Panc1 (cell line): ENCODE measurements around the gene ZNF862. TPM values are rescaled to one million over a fixed set of nuclear protein-coding genes. Genes with fewer than 3 reads are reported as not detected.
"Not testable (repeated sequence)": the region's sequence is repeated elsewhere in the genome, so short reads cannot be mapped to it uniquely, and the experiment has no call there.

ENCODE experiments used
- ATAC-seq: fragments of 200-7000 bp; cut with Tn5 transposase; 2 replicates; pipeline ENCODE4 v1.9.1; 2020; ENCODE audit warnings: mild to moderate bottlenecking, moderate library complexity
- BruUV-seq: library from RNA; stranded (reverse); fragments of 400-500 nt; replicated peaks from 2 replicates; lab custom pipeline; 2021; lab: Mats Ljungman, UMichigan
- CTCF ChIA-PET: fragments of 300-600 bp; sonication (Branson Sonifier 250); formaldehyde crosslinking; loops from one replicate; lab custom pipeline; 2022; ENCODE audit warnings: antibody characterized with exemption; lab: Charles Lee
- POLR2A ChIA-PET: fragments of 300-600 bp; sonication (Branson Sonifier 250); formaldehyde crosslinking; loops from one replicate; lab custom pipeline; 2022; ENCODE audit warnings: antibody characterized with exemption; lab: Charles Lee
- DNase-seq: peaks from one replicate; pipeline ENCODE4 v3.0.0-alpha.2; 2010; ENCODE audit warnings: low read depth, low spot score
- H3K27ac ChIP-seq: 2 replicates; pipeline ENCODE4 v1.5.1; 2011; ENCODE audit warnings: mild to moderate bottlenecking, low read length, inconsistent platforms
- H3K27me3 ChIP-seq: fragments of 200-500 bp; sonication (Bioruptor generic); 2 replicates; pipeline ENCODE4 v1.6.0; 2014; ENCODE audit warnings: low read length, inconsistent platforms; ENCODE audit not compliant: control insufficient read depth, insufficient read depth
- H3K36me3 ChIP-seq: fragments of 200-500 bp; sonication (Bioruptor generic); 2 replicates; pipeline ENCODE4 v1.5.1; 2014; ENCODE audit warnings: inconsistent platforms, mild to moderate bottlenecking, low read length, moderate library complexity; ENCODE audit not compliant: control insufficient read depth, insufficient read depth
- H3K4me1 ChIP-seq: 2 replicates; pipeline ENCODE4 v1.5.1; 2011; ENCODE audit warnings: inconsistent platforms, mild to moderate bottlenecking, low read length, moderate library complexity; ENCODE audit not compliant: control insufficient read depth, insufficient read depth
- H3K4me3 ChIP-seq, 2 experiments: 2 replicates each; pipeline ENCODE4 v1.5.1; 2011 to 2012; ENCODE audit warnings: low read depth in 2 of 2, low read length in 2 of 2, mild to moderate bottlenecking in 2 of 2, inconsistent platforms in 1 of 2, moderate library complexity in 1 of 2
- H3K9me3 ChIP-seq: fragments of 200-500 bp; sonication (Bioruptor generic); 2 replicates; pipeline ENCODE4 v1.5.1; 2014; ENCODE audit warnings: low read depth, mild to moderate bottlenecking, inconsistent platforms, low read length, moderate library complexity; ENCODE audit not compliant: control insufficient read depth, insufficient read depth
- CTCF ChIP-seq: fragments of 450-650 bp; IDR thresholded peaks from 2 replicates; pipeline ENCODE4 v1.5.1; 2017; ENCODE audit warnings: mild to moderate bottlenecking
- POLR2AphosphoS5 ChIP-seq: IDR thresholded peaks from 2 replicates; pipeline ENCODE4 v1.6.1; 2012; ENCODE audit warnings: mild to moderate bottlenecking, low read depth, low read length, moderate library complexity
- REST ChIP-seq, 2 experiments: IDR thresholded peaks; 2 replicates each; pipeline ENCODE4 v1.6.1; 2011 to 2012; ENCODE audit warnings: low read depth in 2 of 2, control low read depth in 1 of 2, low read length in 1 of 2, mild to moderate bottlenecking in 1 of 2, moderate library complexity in 1 of 2; ENCODE audit not compliant: insufficient read depth in 1 of 2
- SIN3A ChIP-seq: IDR thresholded peaks from 2 replicates; pipeline ENCODE4 v1.6.1; 2012; ENCODE audit warnings: low read depth, mild to moderate bottlenecking, low read length, moderate library complexity, borderline replicate concordance; ENCODE audit not compliant: insufficient read depth
- TCF7L2 ChIP-seq: IDR thresholded peaks from 2 replicates; pipeline ENCODE4 v1.6.1; 2011; ENCODE audit warnings: mild to moderate bottlenecking, low read depth, low read length, inconsistent platforms
- in situ Hi-C: cut with HindIII; loops from 2 replicates; pipeline ENCODE4 v1.10.0; 2016; ENCODE audit warnings: low sequenced_read_pairs, low pct_unique_long_range_greater_than_20kb
- intact Hi-C: fragments of 100-400 bp; cut with micrococcal nuclease; formaldehyde crosslinking; loops from one replicate; pipeline ENCODE4 v1.10.0; 2022; ENCODE audit not compliant: unreplicated experiment
- total RNA-seq: library from RNA; stranded (reverse); gene quantifications from one replicate; pipeline ENCODE4 v1.2.1, GENCODE V29; 2021; ENCODE audit not compliant: unreplicated experiment

The ZNF862 gene
- total RNA-seq, 1 experiment from 2014 or later = 6.8 TPM

DNA sequence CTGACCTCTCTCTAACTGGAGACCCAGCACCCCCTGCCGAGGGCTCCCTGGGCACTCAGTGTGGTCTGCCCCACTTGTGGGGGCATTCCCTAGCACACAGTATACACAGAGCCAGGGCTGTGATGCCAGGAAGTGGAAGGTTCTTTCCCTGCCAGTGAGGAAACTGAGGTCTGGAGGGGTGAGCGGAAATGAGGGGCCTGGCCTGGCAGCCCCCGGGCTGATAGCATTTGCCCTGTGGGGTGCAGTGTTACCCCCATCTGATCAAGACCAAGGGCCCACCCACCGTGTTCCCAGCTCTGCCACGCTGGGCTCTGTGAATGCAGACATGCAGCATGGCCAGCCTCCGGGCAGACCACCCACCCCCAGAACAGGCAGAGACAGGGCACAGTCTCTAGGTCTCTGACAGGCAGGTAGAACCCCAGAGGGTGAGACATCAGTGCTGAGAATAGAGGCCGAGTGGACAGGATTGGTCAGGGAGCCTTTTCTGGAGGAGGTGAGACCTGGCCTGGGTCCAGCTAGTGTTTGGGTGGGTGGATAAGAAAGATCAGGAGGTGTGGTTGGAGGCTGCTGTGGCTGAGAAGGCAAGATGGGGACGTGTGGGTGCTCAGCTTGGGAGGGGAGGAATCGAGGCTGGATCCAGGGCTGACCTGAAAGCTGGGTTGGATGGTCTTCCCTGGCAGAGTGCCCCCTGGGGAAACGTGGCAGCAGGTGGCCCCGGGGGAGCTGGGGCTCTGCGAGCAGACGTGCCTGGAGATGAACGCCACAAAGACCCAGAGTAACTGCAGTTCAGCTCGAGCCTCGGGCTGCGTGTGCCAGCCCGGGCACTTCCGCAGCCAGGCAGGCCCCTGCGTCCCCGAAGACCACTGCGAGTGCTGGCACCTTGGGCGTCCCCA is 10.8 kb upstream of the ZNF862 start:
- Histone ChIP-seq H3K4me3 (no peak overlapping the region), H3K9me3 (no peaks in the 10 kb centered on the region), H3K36me3 (no peaks in the 10 kb centered on the region), H3K27ac (no peak overlapping the region), H3K4me1 (no peaks in the 10 kb centered on the region), H3K27me3 (0 out of 2 replicates have a peak, but pooled peaks cover 4% of the 10 kb centered on the region)
- no TSS peak for BruUV-seq
- TF ChIP-seq CTCF (no peak), SIN3A (no peak), REST (IDR thresholded peaks at IDR 0.05; ENCODE audit: insufficient read depth in 1 of 2, low read depth in 2 of 2, low read length in 1 of 2) (no peak), TCF7L2 (no peak), POLR2AphosphoS5 (no peak)
- ATAC-seq = 0 out of 2 replicates have a peak, but pooled peaks have one; percentile 40
- DNase-seq = no peak
- intact Hi-C loops = no loop called here
- ChIA-PET CTCF (no interaction called here), POLR2A (interaction anchor here (0.6 kb wide), 1 partner anchor 11 kb away, joined by 3 read pairs; no protein-coding TSS in a partner anchor)
- in situ Hi-C loops = no loop called here

DNA sequence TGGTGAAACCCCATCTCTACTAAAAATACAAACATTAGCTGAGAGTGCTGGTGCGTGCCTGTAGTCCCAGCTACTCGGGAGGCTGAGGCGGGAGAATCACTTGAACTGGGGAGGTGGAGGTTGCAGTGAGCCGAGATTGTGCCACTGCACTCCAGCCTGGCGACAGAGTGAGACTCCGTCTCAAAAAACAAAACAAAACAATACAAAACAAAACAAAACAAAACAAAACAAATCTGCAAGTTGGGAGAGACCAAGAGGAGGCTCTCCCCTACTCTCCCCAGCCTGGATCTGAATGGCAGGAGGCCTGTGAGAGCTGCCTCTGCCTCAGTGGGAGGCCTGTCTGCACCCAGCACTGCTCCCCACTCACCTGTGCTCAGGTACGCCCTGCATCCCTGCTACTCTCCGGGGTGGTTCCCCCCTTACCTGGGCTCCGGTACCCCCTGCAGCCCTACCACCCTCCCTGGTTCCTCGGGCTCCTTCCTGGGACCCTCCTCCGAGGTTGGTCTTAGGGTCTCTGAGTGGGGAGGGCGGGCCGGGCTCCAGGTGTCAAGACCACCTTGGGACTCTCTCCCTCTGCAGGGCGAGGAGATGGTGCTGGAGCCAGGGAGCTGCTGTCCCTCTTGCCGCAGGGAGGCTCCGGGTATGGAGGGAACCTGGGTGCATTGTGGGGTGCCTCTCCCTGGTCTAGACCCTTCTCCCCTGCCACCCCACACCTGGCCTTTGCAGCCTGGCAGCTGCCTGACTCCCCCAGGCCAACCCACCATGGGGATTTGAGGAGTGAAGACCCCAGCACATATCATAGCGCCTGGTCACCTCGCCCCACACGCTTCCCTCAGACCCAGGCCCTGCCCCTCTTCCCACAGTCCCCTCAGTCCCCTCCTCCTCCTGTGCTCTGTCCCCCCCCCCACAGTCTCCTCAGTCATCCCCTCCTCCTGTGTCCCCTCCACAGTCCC is 9.5 kb upstream of the ZNF862 start:
- no peak for DNase-seq
- in situ Hi-C loops (no loop called here), intact Hi-C loops (no loop called here)
- no peaks in the 10 kb centered on the region for H3K36me3 ChIP-seq
- H3K4me3 ChIP-seq = no peak overlapping the region
- TF ChIP-seq SIN3A = no peak
- TF ChIP-seq REST (IDR thresholded peaks at IDR 0.05; ENCODE audit: insufficient read depth in 1 of 2, low read depth in 2 of 2, low read length in 1 of 2) = no peak
- 0 out of 2 replicates have a peak, but pooled peaks cover 4% of the 10 kb centered on the region for H3K27me3 ChIP-seq
- H3K27ac ChIP-seq = no peak overlapping the region
- CTCF ChIA-PET = no interaction called here
- no TSS peak for BruUV-seq
- H3K9me3 ChIP-seq = no peaks in the 10 kb centered on the region
- ATAC-seq = no peak
- POLR2A ChIA-PET = no interaction called here
- no peaks in the 10 kb centered on the region for H3K4me1 ChIP-seq

DNA sequence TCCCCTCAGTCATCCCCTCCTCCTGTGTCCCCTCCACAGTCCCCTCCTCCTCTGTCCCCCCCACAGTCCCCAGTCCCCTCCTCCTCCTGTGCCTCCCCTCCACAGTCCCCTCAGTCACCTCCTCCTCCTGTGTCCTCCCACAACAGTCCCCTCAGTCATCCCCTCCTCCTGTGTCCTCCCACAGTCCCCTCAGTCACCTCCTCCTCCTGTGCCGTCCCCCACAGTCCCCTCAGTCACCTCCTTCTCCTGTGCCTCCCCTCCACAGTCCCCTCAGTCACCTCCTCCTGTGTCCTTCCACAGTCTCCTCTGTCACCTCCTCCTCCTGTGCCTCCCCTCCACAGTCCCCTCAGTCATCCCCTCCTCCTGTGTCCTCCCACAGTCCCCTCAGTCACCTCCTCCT is 7.6 kb upstream of the ZNF862 start:
- H3K9me3 ChIP-seq, H3K27ac ChIP-seq, intact Hi-C loops, CTCF ChIA-PET, in situ Hi-C loops, H3K4me3 ChIP-seq, DNase-seq, POLR2A ChIA-PET, H3K4me1 ChIP-seq, H3K27me3 ChIP-seq, BruUV-seq, H3K36me3 ChIP-seq, ATAC-seq: not testable (repeated sequence)
